ENCODE measurements around the gene CDH4. TPM values are rescaled to one million over a fixed set of nuclear protein-coding genes. Genes with fewer than 3 reads are reported as not detected.

Gene CDH4
- total RNA-seq, 6 experiments from 2014 or later, result 5.8 to 12.8 (median 10.9) TPM

- Mint-ChIP-seq H3K4me3 (no peak overlapping the region), H3K27ac (no peak overlapping the region), H3K27me3 (ENCODE audit: insufficient read depth) (no peaks in the 10 kb centered on the region), H3K4me1 (ENCODE audit: low read depth) (no peaks in the 10 kb centered on the region), H3K36me3 (ENCODE audit: low read depth) (no peaks in the 10 kb centered on the region; the same call in 1 of the 2 replicates), H3K9me3 (peaks cover 35% of the 10 kb centered on the region)
- no peak for DNase-seq
- no peak for TF ChIP-seq CTCF (IDR thresholded peaks at IDR 0.05)
These were observed 407.9 kb downstream of the CDH4 start for GRCh38 chr20:61659994-61660346.

GRCh38 chr20:61660559-61660958 is 408.5 kb downstream of the CDH4 start:
- no peak for TF ChIP-seq CTCF (IDR thresholded peaks at IDR 0.05)
- H3K36me3 Mint-ChIP-seq (ENCODE audit: low read depth), result no peaks in the 10 kb centered on the region; the same call in 1 of the 2 replicates
- H3K27me3 Mint-ChIP-seq (ENCODE audit: insufficient read depth), result no peaks in the 10 kb centered on the region
- no peak for DNase-seq
- no peak overlapping the region for H3K27ac Mint-ChIP-seq
- peaks cover 34% of the 10 kb centered on the region for H3K9me3 Mint-ChIP-seq
- H3K4me3 Mint-ChIP-seq, result no peak overlapping the region
- no peaks in the 10 kb centered on the region for H3K4me1 Mint-ChIP-seq (ENCODE audit: low read depth)

GRCh38 chr20:61661025-61661424 is 409.0 kb downstream of the CDH4 start:
- no peak for TF ChIP-seq CTCF (IDR thresholded peaks at IDR 0.05)
- Mint-ChIP-seq H3K36me3 (ENCODE audit: low read depth) (no peaks in the 10 kb centered on the region; the same call in 1 of the 2 replicates), H3K4me3 (no peak overlapping the region), H3K27ac (no peak overlapping the region), H3K4me1 (ENCODE audit: low read depth) (no peaks in the 10 kb centered on the region), H3K9me3 (peaks cover 31% of the 10 kb centered on the region), H3K27me3 (ENCODE audit: insufficient read depth) (no peaks in the 10 kb centered on the region)
- DNase-seq, result no peak

GRCh38 chr20:61661583-61661982 is 409.5 kb downstream of the CDH4 start:
- Mint-ChIP-seq H3K36me3 (ENCODE audit: low read depth) (no peaks in the 10 kb centered on the region; the same call in 1 of the 2 replicates), H3K27me3 (ENCODE audit: insufficient read depth) (no peaks in the 10 kb centered on the region), H3K4me1 (ENCODE audit: low read depth) (no peaks in the 10 kb centered on the region), H3K4me3 (no peak overlapping the region), H3K27ac (no peak overlapping the region), H3K9me3 (peaks cover 35% of the 10 kb centered on the region)
- DNase-seq, result no peak
- TF ChIP-seq CTCF (IDR thresholded peaks at IDR 0.05), result no peak

GRCh38 chr20:61662226-61662967 is 410.3 kb downstream of the CDH4 start:
- no peaks in the 10 kb centered on the region for H3K27me3 Mint-ChIP-seq (ENCODE audit: insufficient read depth)
- no peak overlapping the region for H3K4me3 Mint-ChIP-seq
- DNase-seq, result no peak
- H3K36me3 Mint-ChIP-seq (ENCODE audit: low read depth), result no peaks in the 10 kb centered on the region; the same call in 1 of the 2 replicates
- peaks cover 35% of the 10 kb centered on the region for H3K9me3 Mint-ChIP-seq
- no peaks in the 10 kb centered on the region for H3K4me1 Mint-ChIP-seq (ENCODE audit: low read depth)
- no peak overlapping the region for H3K27ac Mint-ChIP-seq
- TF ChIP-seq CTCF (IDR thresholded peaks at IDR 0.05), result no peak; the same call in 1 of the 2 replicates
